HG03354 (cell line): ENCODE data around the gene HS3ST6.
"Not testable (repeated sequence)": the region's sequence is repeated elsewhere in the genome, so short reads cannot be mapped to it uniquely, and the experiment has no call there.

ENCODE experiments used
- ATAC-seq: cut with Tn5 transposase; IDR thresholded peaks from one replicate; pipeline ENCODE4 v1.9.1; 2021; ENCODE audit warnings: mild to moderate bottlenecking; ENCODE audit not compliant: unreplicated experiment, poor library complexity, severe bottlenecking

Gene HS3ST6

GRCh38 chr16:1887711-1888354 is 30.4 kb downstream of the HS3ST6 start:
- no peak for ATAC-seq

- no peak for ATAC-seq
Measured at GRCh38 chr16:1884889-1885288, 33.3 kb downstream of the HS3ST6 start.

- no peak for ATAC-seq
Measured at GRCh38 chr16:1884155-1884760, 34.0 kb downstream of the HS3ST6 start.

GRCh38 chr16:1881172-1881571 is 37.0 kb downstream of the HS3ST6 start:
- ATAC-seq = not testable (repeated sequence)

GRCh38 chr16:1879477-1879876 is 38.7 kb downstream of the HS3ST6 start:
- ATAC-seq = no peak

GRCh38 chr16:1878256-1878655 is 40.0 kb downstream of the HS3ST6 start:
- no peak for ATAC-seq

GRCh38 chr16:1877804-1878203 is 40.4 kb downstream of the HS3ST6 start:
- no peak for ATAC-seq

GRCh38 chr16:1877089-1877488 is 41.1 kb downstream of the HS3ST6 start:
- no peak for ATAC-seq

GRCh38 chr16:1876468-1876867 is 41.7 kb downstream of the HS3ST6 start:
- no peak for ATAC-seq

- ATAC-seq = not testable (repeated sequence)
Measured at GRCh38 chr16:1876066-1876465, 42.1 kb downstream of the HS3ST6 start.

- ATAC-seq = no peak
Measured at GRCh38 chr16:1874854-1875253, 43.4 kb downstream of the HS3ST6 start.

- no peak for ATAC-seq
Measured at GRCh38 chr16:1871974-1872635, 46.1 kb downstream of the HS3ST6 start, which contains the start of gene MEIOB. Gene MEIOB, minus strand, starts transcription at chr16:1872164. Its CDS starts 3,989 bp downstream, at chr16:1868175.

GRCh38 chr16:1870365-1871082 is 47.7 kb downstream of the HS3ST6 start:
- ATAC-seq = no peak

- no peak for ATAC-seq
Measured at GRCh38 chr16:1865902-1866690, 52.1 kb downstream of the HS3ST6 start.

- no peak for ATAC-seq
Measured at GRCh38 chr16:1863681-1864460, 54.3 kb downstream of the HS3ST6 start.

- ATAC-seq = no peak
Measured at GRCh38 chr16:1862394-1862793, 55.8 kb downstream of the HS3ST6 start.

GRCh38 chr16:1861730-1862129 is 56.5 kb downstream of the HS3ST6 start:
- no peak for ATAC-seq
